Measurements from ENCODE around the gene SLC27A3.

The SLC27A3 gene

DNA sequence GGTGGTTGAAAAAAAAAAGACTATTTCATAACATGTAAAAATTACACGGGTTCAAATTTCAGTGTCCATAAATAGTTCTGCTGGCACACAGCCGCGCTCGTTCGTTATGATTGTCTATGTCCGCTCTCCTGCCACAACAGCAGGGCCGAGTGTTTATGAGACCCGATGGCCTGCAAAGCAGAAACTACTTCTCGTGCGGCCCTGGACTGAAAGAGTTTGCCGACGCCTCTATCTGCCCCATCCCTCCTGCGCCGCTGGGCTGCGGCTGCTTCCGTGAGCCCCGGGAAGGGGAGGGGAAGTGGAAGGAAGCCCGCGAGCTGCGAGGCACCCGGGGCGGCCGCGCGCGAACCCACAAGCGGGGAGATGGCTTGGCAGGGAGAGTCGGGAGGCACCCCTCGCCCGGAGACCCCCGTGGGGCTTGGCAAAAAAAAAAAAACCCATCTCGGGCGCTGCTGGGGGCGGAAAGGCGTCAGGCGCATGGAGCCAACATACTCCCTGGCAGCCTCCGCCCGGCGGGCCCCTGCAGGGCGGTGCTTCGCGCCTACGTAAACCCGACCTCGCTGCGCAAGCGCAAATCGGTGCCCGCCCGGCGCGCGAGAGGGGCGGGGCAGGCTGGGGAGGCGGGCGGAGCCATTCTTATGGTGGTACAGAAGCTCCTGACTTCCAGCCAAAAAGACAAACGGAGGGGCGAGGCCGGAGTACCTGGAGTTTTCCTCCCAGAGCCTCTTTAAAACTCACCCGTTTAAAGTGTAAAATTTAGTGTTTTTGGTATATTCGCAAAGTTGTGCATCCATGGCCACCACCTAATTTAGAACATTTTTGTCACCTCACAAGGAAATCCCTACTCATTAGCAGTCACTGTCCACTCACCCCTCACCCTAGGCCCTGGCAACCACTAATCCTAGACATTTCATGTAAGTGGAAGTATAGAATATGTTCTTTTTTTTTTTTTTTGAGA is 8.3 kb downstream of the SLC27A3 start:
- peak; percentile 59 for DNase-seq

DNA sequence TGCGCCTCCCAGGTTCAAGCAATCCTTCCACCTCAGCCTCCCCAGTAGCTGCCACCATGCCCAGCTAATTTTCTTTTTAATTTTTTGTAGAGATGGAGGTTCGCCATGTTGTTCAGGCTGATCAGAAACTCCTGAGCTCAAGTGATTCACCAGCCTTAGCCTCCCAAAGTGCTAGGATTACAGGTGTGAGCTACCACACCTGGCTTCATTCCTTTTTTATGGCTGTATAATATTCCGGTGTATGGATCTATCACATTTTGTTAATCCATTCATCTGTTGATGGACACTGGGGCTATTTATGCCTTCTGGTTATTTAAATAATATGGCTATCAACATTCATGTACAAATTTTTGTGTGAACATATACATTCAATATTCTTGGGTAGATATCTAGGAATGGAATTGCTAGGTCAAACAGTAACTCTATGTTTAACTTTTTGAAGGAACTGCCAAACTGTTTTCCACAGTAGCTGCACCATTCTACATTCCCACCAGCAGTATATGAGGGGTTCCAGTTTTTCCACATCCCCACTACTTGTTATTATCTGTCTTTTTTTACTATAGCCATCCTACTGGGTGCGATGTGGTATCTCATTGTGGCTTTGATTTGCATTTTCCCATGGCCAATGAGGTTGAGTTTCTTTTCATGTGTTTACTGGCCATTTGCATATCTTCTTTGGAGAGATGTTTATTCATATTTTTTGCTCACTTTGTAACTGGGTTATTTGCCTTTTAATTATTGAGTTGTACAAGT is 11.0 kb downstream of the SLC27A3 start:
- no peak for DNase-seq

DNA sequence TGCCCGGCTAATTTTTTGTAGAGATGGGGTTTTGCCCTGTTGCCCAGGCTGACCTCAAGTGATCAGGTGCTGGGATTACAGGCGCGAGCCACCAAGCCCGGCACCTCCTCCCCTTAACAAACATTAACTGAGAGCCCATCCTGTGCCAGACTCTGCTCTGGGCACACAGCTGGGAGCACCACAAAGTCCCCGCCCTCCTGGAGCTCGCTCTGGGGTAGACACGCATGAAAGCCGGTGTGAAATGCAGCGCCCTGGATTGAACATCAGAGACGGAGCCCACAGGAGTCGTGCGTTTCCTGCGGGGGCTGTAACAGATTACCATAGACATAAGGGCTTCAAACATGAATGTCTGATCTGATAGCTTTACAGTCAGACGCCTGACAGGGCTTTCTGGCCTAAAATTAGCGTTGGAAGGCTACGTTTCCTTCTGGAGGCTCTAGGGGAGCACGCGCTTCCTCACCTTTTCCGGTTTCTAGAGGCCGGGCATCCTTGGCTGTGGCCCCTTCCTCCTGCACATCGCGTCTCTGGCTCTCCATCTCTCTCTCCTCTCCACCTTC is 14.3 kb downstream of the SLC27A3 start:
- DNase-seq: peak; percentile 6

DNA sequence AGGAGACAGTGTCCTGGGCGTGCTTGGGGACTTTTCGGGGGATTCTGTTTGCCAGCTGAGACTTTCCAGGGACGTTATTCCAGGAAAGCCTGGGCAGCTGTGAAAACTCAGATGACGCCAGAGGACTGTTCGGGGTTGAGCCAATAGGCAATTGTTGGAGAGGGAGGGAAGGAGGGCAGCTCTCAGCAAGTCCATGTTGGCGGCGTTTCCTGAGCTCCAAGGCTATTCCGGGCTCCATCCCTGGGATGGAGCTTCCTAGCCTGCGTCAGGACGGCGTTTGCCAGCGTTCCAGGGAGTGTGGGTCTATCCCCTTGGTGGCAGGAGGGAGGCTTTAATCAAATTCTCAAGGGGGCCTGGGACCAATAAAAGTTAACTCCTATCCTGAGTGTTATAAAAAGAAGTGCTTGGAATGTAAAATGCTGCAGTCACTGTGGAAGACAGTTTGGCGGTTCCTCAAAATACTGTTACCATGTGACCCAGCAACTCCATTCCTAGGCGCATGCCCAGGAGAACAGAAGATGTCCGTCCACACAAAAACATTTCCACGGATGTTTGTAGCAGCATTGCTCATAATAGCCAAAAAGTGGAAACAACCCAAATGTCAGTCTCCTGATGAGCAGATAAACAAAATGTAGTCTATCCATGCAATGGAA is 15.2 kb downstream of the SLC27A3 start:
- DNase-seq: no peak

DNA sequence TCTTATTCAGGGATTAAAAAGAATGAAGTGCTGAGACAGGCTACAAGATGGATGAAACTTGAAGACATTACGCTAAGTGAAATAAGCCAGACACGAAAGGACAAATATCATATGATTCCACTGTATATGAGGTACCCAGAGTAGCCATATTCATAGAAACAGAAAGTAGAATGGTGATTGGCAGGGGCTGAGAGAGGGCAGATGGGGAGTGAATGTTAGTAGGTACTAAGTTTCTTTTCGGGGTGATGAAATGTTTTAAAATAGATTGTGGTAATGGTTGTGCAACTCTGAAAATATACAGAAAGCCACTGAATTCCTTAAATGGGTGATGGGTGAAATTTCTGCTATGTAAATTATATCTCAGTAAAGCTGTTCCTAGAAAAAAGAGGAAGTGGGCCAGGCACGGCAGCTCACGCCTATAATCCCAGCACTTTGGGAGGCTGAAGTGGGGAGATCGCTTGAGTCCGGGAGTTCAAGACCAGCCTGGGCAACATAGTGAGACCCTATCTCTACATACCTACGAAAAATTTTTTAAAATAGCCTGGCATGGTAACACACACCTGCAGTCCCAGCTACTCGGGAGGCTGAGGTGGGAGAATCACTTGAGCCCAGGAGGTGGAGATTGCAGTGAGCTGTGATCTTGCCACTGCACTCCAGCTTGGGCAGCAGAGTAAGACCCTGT is 15.9 kb downstream of the SLC27A3 start:
- no peak for DNase-seq

DNA sequence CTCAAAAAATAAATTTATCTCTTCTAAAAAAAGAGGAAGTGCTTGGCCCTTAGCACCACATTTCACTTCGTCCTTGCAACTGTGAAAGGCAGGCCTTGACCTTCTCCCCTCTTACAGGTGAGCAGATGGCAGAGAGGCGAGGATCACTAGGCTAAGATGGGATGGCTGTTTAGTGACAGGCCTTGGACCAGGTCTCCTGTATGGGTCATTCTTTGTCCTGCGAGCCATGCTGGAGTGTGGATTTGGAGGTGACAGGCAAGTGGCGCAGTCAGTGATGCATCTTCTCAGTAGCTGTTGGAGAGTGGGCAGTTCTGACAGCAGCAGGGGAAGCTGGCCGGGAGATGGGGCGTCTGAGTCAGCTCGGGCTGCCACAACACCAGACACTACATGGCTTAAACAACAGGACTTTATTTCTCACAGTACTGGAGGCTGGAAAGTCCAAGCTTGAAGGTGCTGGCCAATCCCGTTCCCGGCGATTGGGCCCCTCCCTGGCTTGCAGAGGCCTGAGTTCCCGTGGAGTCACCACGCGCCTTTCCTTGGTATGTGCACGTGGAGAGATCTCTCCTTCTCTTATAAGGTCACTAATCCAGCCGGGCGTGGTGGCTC is 16.5 kb downstream of the SLC27A3 start:
- no peak for DNase-seq

DNA sequence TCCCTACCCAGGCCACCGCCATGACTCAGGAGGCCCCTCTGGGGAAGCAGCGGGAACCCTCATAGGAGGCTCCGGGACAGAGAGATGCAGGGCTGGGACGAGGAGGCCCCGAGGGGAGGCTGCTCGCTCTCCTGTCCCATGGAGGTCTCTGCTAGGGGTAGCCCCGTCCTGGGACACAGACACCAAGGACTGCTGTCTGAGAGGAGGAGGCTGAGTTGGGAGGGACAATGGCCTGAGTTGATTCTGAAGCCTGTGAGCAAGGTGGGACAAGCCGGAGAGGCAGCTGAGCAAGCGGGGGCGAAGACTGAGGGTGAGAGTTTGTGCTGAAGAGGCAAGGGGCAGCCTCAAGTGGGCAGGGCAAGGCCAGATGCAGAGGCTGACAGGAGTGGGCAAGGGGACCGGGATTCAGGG is 17.4 kb downstream of the SLC27A3 start:
- DNase-seq: no peak

DNA sequence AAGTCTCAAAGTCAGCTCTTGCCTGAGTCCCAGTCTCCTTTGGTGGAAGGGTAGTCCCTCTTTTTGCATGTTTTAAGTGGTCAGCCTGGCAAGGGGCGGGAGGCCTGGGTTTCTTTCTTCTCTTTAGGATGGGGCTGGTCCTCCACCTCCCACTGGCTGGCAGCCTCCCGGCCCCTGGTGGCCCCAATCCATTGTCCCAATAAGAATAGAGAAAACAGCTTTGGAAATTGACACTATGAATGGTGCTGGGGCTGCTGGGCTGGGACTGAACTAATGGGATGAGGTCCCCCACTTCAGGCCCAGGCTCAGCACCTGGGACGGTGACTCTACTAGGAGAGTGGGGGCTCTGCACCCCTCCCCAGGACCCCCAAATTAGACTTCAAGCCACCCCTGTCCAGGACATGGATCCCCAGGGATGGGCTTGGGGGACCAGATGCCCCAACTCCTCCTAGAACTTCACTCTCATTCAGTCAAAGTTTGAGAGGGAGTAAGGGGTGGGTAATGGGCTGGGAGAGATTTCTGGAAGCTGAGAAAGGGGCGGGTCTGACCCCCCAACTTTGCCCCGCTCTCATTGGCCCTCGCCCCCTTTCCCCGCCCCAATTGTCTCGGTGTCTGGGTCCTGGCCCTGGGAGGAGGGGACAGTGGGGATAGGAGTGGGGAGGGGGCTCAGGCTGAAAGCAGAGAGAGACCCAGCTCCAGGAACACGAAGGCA is 18.2 kb downstream of the SLC27A3 start:
- no peak for DNase-seq

DNA sequence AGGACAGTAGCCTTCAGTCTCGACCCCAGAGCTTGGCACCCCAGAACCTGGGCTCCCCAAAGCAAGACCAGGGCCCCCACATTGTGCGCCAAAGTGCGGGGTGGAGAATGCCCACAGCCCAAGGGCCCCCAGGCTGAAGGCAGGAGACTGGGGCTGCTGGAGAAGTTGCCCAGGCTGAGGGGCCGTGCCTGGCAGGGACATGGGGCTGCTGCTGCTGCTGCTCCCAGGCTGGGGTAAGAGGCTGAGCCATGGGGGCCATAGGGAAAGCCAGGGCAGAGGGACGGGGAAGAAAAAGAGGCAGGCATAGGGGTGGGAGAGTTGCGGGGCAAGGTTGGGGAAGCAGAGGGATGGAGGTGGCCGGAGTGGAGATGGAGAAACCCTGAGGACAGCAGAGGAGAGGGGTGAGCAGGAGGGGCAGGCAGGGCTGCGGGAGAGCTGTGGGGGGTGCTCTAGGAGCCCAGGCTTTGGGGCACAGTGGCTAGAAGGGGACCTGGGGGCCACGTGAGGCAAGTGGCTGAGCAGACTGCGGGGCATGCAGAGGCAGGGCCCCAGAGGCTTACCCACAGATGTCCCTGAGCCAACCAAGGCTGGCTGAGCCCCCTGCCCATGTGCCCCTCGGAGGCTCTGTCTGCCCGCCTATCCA is 18.9 kb downstream of the SLC27A3 start:
- no peak for DNase-seq

DNA sequence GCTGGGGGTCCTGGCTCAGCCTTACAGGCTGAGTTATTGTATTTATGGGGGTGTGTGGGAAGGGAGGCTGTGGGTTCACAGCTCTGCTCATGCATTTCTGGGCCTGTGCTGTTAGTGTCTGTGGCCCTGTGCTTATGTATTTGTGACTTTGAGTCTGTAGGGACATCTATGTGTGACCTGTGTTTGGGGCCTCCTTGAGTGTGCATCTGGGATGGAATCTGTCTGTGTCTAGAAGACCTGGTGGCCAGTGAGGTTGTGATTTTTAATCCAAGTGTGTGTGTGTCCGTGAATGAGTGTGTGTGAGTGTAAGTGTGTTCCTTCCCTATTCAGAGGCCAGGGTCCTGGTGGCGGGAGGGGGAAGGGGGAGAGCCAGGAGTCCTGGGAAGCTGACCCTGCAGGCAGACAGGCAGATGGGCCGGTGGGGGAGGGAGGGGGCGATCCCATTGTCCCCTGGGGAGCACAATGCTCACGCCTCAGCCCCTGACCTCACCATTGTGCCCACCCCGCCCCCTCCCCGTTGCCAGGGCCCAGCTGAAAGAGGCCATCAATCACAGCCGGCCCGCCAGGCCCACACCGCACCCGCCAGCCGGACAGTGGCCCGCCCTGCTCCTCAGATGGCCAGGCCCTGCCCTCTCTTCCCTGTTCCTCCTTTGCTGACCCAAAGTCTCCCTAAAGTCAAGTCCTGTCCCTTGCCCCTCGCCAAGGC is 19.6 kb downstream of the SLC27A3 start:
- DNase-seq: no peak

DNA sequence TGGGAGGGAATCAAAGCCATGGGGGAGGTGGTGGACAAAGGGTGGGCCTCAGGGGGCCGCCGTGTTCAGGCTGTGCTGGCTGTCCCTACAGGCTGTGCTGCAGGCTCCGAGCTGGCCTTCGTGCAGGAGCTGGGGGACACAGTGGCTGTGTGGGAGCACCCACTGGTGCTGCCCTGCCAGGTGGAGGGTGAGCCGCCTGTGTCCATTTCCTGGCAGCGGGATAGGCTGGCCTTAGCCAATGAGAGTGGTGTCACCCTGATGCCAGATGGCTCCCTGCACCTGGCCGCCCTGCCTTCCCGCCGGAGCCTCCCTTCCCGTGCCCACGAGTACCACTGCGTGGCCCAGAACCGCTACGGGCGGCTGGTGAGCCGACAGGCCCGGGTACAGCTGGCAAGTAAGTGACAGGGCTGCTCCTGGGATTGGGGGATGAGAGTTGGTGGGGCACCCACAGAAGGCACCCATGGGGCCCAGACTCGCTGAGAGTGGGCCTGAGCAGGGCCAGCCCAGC is 20.2 kb downstream of the SLC27A3 start:
- DNase-seq: no peak

DNA sequence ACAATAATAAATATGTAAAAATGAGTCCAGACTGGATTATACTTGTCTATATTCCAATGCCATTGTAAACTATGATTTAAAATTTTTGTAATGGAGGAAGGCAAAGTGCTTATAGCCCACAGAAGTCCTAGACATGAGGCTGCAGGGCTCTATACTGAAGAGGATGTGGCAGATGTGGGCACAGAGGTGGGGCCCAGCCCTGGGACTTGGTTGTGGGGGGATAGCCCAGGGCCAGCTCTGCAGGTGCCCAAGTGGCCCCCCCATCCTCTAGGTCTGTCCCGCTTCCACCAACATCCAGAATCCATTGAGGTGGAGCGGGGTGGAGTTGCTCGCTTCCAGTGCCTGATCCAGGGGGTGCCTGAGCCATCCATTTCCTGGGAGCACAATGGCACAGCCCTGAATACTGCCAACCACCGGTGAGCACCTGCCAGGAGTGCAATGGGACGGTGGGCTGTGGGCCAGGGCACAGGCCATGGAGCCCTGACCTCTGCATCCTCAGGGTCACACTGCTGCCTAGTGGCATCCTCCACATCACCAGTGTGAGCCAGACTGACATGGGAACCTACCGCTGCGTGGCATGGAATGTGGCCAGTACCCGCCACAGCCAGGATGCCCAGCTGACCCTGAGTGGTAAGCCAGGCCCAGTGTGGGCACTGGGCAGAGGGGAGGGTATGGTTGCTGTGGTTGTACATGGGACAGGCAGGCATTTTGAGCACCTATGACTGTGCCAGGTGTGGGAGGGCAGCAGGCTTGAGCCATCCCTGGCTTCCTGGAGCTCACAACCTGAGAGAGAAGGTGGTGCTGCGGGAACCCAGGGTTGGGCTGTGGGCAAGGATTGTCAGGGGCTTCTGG is 21.0 kb downstream of the SLC27A3 start:
- no peak for DNase-seq

DNA sequence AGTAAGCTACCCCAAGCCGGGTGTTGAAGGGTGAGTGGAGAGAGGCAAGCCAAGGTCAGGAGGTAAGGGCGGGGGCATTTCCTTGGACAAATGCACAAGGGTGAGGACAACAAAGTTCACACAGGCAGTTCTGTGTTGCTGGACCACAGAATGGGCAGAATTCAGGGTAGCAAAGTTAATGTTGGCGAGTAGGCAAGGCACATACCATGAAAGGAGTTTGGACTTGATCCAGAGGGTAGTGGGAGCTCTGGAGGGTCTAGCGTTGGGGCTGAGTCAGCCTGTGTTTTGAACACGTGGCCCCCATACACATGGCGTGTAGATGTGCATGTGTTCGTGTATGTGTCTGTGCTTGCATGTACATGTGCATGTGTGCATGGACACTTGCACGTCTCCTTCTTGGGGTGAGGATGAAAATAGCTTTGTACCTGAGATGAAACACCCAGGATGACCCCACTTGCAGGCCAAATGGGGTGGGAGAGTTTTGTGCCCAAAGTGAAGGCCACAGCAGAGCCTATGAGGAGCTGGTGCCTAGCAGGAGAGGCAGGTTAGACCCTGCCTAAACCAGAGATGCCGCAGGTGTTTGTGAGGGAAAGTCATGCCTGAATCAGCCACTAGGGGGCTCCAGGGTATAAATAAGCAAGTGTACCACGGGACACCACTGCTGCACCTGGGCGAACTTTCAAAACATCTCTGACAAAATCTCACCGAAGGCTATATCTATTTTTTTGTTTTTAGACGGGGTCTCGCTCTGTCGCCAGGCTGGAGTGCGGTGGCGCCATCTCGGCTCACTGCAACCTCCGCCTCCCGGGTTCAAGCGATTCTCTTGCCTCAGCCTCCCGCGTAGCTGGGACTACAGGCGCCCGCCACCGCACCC is 21.8 kb downstream of the SLC27A3 start:
- DNase-seq: peak; percentile 50

DNA sequence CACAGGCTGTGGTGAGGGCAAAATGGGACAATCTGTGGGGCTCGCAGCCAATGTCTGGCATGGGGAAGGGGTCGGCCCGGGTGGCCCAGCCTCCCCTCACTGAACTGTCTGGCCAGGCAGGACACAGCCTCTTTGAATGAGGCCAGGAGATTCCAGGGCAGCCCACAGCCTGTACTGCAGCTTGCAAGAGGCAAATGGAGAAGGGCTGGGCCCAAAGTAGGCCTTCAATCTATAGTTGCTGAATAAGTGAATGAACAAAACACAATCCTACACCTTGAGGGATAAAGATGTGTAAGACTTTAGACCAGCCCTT is 23.2 kb downstream of the SLC27A3 start:
- no peak for DNase-seq

DNA sequence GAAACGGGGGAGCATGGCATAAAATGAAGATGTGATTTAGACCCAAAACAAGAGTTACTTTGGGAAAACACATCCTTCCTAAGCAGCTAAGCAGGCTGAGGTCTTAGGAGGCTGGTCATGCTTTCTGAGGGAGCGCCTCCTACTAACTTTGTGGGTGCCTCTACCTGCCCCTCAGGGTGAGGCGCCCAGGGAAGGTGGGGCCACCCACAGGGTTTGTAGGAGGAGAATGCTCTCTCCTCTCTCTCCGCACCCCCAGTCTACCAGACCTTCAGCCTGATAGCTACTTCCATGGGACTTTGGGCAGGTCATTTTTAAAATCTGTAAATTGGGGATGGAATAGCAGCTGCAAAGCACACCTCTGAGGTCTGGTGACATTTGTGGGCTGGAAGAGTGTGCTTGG is 23.8 kb downstream of the SLC27A3 start:
- no peak for DNase-seq

DNA sequence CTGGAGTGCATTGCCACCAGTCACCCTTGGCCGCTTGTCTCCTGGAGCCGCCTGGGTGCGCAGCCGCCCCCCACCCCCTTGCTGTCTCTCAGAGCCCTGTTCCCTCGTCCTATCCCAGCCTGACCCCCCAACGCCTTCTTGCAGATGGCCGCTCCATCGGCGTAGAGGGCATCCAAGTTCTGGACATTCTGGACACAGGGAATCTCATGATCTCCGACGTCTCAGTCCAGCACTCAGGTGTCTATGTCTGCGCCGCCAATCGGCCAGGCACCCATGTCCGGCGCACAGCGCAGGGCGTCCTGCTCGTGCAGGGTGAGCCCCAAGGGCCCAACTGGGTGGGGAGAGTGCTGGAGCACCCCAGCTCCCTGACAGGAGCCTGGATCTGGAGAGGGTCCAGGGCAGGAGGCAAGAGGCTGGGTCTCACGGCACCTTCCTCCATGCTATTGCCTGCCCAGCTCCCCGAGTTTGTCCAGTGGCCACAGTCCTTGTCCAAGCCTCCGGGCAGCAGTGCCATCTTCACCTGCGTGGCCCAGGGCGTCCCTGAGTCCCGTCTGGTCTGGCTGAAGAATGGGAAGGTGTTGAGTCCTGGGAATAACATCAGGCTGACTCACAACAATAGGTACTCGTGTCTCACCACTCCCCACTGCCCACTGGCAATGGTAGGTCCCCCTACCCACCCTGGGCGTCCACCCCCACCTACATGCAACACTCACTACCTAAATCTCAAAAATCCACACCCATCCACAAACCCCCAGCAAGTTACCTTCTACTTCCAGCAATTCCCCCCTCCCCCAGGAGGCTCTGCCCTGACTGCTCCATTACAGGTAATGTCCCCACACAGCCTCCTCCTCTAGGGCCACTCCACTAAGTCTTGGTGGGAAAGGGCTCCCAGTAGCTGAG is 24.6 kb downstream of the SLC27A3 start:
- DNase-seq: no peak

DNA sequence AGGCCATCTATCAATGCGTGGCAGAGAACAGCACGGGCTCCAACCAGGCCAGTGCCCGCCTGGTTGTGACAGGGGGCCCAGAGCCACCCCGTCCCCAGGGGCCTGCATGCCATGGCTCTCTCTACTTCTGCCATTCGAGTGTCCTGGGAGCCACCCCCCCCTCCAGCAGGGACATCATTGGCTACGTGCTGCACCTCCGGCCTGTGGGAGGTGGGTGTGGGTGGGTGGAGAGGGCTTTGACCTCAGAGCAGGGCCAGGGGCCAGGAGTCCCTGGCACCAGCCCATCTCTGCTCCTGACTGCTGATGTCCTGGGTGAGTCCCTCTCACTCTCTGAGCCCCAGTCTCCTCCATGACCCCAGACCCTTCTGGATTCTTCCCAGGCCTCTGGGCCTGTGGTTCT is 25.3 kb downstream of the SLC27A3 start:
- DNase-seq: no peak
